ENCODE results near the gene ITGA6.

The ITGA6 gene

DNA sequence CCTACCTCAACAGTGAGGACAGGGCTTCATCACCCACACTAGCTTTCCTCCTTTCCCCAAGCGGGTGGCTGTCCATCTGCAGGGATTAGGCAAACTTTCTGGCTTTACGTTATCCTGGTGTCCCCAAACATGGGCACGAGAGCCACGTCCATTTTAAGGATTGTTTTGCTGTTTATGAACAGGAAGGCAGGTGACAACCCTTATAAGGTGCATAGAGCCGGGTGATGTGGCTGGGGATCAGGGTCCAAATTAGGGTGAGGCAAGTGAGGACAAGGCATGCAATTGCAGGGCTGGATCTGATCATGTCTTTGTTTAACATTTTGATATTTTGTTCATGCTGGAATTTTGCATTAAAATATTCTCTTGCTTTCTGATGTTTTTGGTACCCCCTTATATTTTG is 27.6 kb upstream of the ITGA6 start:
- Histone ChIP-seq H3K27ac (ENCODE audit: low read depth, low read length) (no peak overlapping the region), H3K9ac (ENCODE audit: low read depth in 1 of 2, low read length in 2 of 2) (no peak overlapping the region), H3K27me3 (ENCODE audit: control insufficient read depth in 1 of 2, insufficient read depth in 2 of 2, low read length in 2 of 2) (no peaks in the 10 kb centered on the region), H3K4me1 (ENCODE audit: control insufficient read depth in 1 of 2, insufficient read depth in 2 of 2, low read length in 2 of 2) (peaks cover 5 to 10% of the 10 kb centered on the region in 2 donors), H3K9me3 (ENCODE audit: control insufficient read depth in 1 of 2, low read length in 2 of 2) (no peaks in the 10 kb centered on the region), H3K4me3 (ENCODE audit: low read depth in 1 of 2, low read length in 2 of 2) (no peak overlapping the region), H3K36me3 (ENCODE audit: control insufficient read depth in 1 of 2, insufficient read depth in 2 of 2, low read length in 2 of 2) (no peaks in the 10 kb centered on the region)

DNA sequence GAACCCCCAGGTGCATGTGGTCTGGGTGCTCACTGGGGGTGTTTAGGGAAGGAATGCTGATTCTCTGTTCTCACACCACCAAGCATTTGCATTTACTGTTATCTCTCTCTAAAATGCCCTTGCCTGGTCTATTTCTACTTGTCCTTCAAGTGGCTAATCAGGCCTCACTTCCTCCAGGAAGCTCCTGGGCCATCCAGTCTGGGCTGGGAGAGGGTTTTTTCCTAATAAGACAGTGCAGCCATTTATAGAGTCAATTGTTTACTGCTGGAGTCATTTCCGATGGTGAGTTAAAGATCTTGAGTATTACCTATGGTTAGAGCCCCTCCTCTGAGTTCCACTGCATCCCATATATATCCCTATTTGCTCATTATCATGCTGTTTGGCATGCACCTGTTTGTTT is 25.2 kb upstream of the ITGA6 start:
- no peak overlapping the region for H3K4me3 ChIP-seq (ENCODE audit: low read depth in 1 of 2, low read length in 2 of 2)
- H3K36me3 ChIP-seq (ENCODE audit: control insufficient read depth in 1 of 2, insufficient read depth in 2 of 2, low read length in 2 of 2) = no peaks in the 10 kb centered on the region
- H3K27ac ChIP-seq (ENCODE audit: low read depth, low read length) = no peak overlapping the region
- no peaks in the 10 kb centered on the region for H3K9me3 ChIP-seq (ENCODE audit: control insufficient read depth in 1 of 2, low read length in 2 of 2)
- H3K27me3 ChIP-seq (ENCODE audit: control insufficient read depth in 1 of 2, insufficient read depth in 2 of 2, low read length in 2 of 2) = no peaks in the 10 kb centered on the region
- peaks cover 5 to 10% of the 10 kb centered on the region in 2 donors for H3K4me1 ChIP-seq (ENCODE audit: control insufficient read depth in 1 of 2, insufficient read depth in 2 of 2, low read length in 2 of 2)
- H3K9ac ChIP-seq (ENCODE audit: low read depth in 1 of 2, low read length in 2 of 2) = no peak overlapping the region

DNA sequence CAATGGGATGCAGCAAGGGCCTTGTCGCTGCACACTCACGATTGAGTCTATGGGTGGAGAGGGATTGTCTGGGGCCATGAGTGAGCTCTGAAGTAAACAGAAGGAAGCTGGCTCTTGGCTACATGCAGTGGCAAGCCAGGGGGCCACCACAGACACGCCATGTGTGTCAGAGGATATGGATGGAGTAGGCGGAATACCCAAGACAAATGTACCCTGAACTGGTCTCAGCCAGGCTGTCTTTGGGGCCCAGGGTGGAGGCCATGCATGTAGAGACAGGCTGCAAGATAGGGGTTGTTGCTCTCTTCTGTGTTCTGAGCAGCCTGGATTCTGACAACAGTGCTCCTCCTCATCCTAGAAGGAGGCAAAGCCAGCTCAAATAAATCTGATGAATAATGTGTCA is 24.0 kb upstream of the ITGA6 start:
- Histone ChIP-seq H3K9ac (ENCODE audit: low read depth in 1 of 2, low read length in 2 of 2) (no peak overlapping the region), H3K27ac (ENCODE audit: low read depth, low read length) (no peak overlapping the region), H3K4me1 (ENCODE audit: control insufficient read depth in 1 of 2, insufficient read depth in 2 of 2, low read length in 2 of 2) (peaks cover 5 to 11% of the 10 kb centered on the region in 2 donors), H3K27me3 (ENCODE audit: control insufficient read depth in 1 of 2, insufficient read depth in 2 of 2, low read length in 2 of 2) (no peaks in the 10 kb centered on the region), H3K36me3 (ENCODE audit: control insufficient read depth in 1 of 2, insufficient read depth in 2 of 2, low read length in 2 of 2) (no peaks in the 10 kb centered on the region), H3K9me3 (ENCODE audit: control insufficient read depth in 1 of 2, low read length in 2 of 2) (no peaks in the 10 kb centered on the region), H3K4me3 (ENCODE audit: low read depth in 1 of 2, low read length in 2 of 2) (no peak overlapping the region)

DNA sequence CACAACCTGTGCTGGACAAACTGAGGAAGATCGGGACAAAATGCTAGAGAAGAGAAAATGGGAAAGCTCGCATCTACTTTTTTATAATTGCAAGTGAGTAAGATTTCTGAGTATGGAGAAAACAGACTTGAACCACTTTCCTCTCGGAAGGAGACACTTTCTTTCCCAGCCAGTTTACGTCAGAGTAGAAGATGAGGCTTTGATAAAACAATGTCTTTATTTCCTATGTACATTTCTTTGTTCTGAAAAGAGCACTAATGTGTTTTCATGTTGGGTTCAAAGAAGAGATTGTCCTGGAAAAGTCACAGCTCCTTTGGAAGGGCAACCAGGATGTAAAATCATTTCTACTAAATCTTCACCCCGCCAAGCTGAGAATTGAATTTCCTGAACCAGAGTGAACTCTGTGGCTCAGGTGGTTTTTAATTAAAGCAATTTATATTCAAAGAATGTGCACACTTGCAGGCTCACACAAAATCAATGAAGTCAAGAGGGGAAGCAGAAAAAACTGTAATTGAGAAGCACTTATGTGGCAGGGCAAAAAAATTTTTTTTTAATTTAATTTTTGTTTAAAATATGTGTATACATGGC is 23.4 kb upstream of the ITGA6 start:
- Histone ChIP-seq H3K9me3 (ENCODE audit: control insufficient read depth in 1 of 2, low read length in 2 of 2) (no peaks in the 10 kb centered on the region), H3K4me3 (ENCODE audit: low read depth in 1 of 2, low read length in 2 of 2) (no peak overlapping the region), H3K27ac (ENCODE audit: low read depth, low read length) (no peak overlapping the region), H3K4me1 (ENCODE audit: control insufficient read depth in 1 of 2, insufficient read depth in 2 of 2, low read length in 2 of 2) (peaks cover 5 to 15% of the 10 kb centered on the region in 2 donors), H3K36me3 (ENCODE audit: control insufficient read depth in 1 of 2, insufficient read depth in 2 of 2, low read length in 2 of 2) (no peaks in the 10 kb centered on the region), H3K9ac (ENCODE audit: low read depth in 1 of 2, low read length in 2 of 2) (no peak overlapping the region), H3K27me3 (ENCODE audit: control insufficient read depth in 1 of 2, insufficient read depth in 2 of 2, low read length in 2 of 2) (no peaks in the 10 kb centered on the region)

DNA sequence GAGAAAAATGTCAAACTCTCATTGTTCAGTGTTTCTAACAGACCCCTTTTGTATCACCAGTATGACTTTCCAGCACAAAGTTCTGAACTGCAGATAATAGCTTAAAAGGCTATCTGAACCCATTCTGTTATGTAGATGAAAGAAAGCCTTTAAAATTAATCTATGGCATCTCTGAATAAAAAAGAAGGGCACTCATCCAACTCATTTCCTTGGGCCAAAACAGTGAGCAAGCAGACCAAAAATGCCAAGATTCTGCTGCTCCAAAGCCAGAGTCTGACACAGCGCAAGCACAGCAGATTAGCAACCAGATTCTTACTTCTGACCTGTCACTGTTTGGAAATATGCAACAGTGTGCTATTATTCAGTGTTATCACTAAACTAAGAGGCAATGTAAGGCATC is 22.6 kb upstream of the ITGA6 start:
- H3K4me1 ChIP-seq (ENCODE audit: control insufficient read depth in 1 of 2, insufficient read depth in 2 of 2, low read length in 2 of 2) = peaks cover 5 to 15% of the 10 kb centered on the region in 2 donors
- H3K27me3 ChIP-seq (ENCODE audit: control insufficient read depth in 1 of 2, insufficient read depth in 2 of 2, low read length in 2 of 2) = no peaks in the 10 kb centered on the region
- no peak overlapping the region for H3K27ac ChIP-seq (ENCODE audit: low read depth, low read length)
- H3K36me3 ChIP-seq (ENCODE audit: control insufficient read depth in 1 of 2, insufficient read depth in 2 of 2, low read length in 2 of 2) = no peaks in the 10 kb centered on the region
- no peaks in the 10 kb centered on the region for H3K9me3 ChIP-seq (ENCODE audit: control insufficient read depth in 1 of 2, low read length in 2 of 2)
- H3K4me3 ChIP-seq (ENCODE audit: low read depth in 1 of 2, low read length in 2 of 2) = no peak overlapping the region
- no peak overlapping the region for H3K9ac ChIP-seq (ENCODE audit: low read depth in 1 of 2, low read length in 2 of 2)

DNA sequence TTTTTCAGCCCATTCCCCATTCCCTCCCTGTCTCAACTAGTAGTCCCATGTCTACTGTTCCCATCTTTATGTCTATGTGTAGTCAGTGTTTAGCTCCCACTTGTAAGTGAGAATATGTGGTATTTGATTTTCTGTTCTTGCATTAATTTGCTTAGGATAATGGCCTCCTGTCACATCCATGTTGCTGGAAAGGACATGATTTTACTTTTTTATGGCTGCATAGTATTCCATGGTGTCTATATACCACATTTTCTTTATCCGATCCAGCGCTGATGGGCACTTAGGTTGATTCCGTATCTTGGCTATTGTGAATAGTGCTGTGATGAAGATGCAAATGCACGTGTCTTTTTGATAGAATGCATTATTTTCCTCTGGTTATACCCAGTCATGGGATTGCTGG is 21.7 kb upstream of the ITGA6 start:
- Histone ChIP-seq H3K4me3 (ENCODE audit: low read depth in 1 of 2, low read length in 2 of 2) (no peak overlapping the region), H3K9ac (ENCODE audit: low read depth in 1 of 2, low read length in 2 of 2) (no peak overlapping the region), H3K4me1 (ENCODE audit: control insufficient read depth in 1 of 2, insufficient read depth in 2 of 2, low read length in 2 of 2) (peaks cover 5 to 9% of the 10 kb centered on the region in 2 donors), H3K27me3 (ENCODE audit: control insufficient read depth in 1 of 2, insufficient read depth in 2 of 2, low read length in 2 of 2) (no peaks in the 10 kb centered on the region), H3K9me3 (ENCODE audit: control insufficient read depth in 1 of 2, low read length in 2 of 2) (no peaks in the 10 kb centered on the region), H3K27ac (ENCODE audit: low read depth, low read length) (no peak overlapping the region), H3K36me3 (ENCODE audit: control insufficient read depth in 1 of 2, insufficient read depth in 2 of 2, low read length in 2 of 2) (no peaks in the 10 kb centered on the region)

DNA sequence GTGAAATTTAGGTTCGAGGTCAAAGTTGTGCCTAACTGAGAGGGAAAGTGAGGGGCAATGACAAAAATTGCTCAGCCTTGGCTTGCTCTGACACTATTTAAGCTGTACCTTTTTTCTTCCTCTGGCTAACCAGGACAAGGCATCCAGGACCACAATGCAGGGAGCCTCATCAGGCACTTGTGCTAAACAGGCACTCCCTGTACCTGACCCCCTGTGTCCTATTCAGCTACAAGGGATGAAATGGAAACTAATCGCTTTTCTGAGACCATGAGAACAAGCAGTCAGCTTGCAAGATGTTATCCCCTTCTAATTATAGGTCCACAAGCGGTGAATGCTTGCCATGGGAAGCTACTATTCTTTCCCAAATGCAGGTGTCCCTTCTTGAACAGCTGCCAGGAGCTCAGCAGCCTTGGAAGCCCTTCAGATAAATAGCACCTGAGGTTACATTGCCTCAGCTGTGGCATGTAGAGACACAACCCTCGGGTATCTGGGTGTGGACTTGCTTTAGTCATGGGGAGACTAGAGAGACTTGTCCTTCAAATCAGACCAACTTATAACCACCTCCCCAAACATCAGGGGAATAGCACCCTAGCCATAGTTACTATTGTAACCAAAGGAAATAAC is 19.1 kb upstream of the ITGA6 start:
- Histone ChIP-seq H3K27ac (ENCODE audit: low read depth, low read length) (no peak overlapping the region), H3K4me3 (ENCODE audit: low read depth in 1 of 2, low read length in 2 of 2) (no peak overlapping the region), H3K9ac (ENCODE audit: low read depth in 1 of 2, low read length in 2 of 2) (no peak overlapping the region), H3K4me1 (ENCODE audit: control insufficient read depth in 1 of 2, insufficient read depth in 2 of 2, low read length in 2 of 2) (peaks cover 5 to 9% of the 10 kb centered on the region in 2 donors), H3K27me3 (ENCODE audit: control insufficient read depth in 1 of 2, insufficient read depth in 2 of 2, low read length in 2 of 2) (no peaks in the 10 kb centered on the region), H3K9me3 (ENCODE audit: control insufficient read depth in 1 of 2, low read length in 2 of 2) (no peaks in the 10 kb centered on the region), H3K36me3 (ENCODE audit: control insufficient read depth in 1 of 2, insufficient read depth in 2 of 2, low read length in 2 of 2) (no peaks in the 10 kb centered on the region)

DNA sequence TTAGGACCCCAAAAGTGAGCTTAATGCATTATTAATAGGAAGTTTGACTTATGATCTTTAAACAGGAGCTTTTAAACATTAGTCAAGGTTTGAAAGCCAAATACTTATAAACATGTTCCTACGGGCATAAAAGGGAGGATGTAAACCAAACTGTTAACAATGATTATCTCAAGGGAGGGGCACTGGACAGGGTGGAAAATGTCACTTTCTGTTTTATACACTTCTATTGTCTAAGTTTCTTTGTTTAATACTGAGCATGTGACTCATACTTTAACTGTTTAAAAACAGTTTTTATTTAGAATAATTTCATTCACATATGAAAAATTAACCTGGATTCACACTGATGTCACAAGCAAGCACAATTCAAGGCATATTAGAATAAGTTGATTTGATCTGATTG is 18.3 kb upstream of the ITGA6 start:
- Histone ChIP-seq H3K9me3 (ENCODE audit: control insufficient read depth in 1 of 2, low read length in 2 of 2) (no peaks in the 10 kb centered on the region), H3K4me3 (ENCODE audit: low read depth in 1 of 2, low read length in 2 of 2) (no peak overlapping the region), H3K9ac (ENCODE audit: low read depth in 1 of 2, low read length in 2 of 2) (no peak overlapping the region), H3K4me1 (ENCODE audit: control insufficient read depth in 1 of 2, insufficient read depth in 2 of 2, low read length in 2 of 2) (peaks cover 5 to 9% of the 10 kb centered on the region in 2 donors), H3K36me3 (ENCODE audit: control insufficient read depth in 1 of 2, insufficient read depth in 2 of 2, low read length in 2 of 2) (no peaks in the 10 kb centered on the region), H3K27me3 (ENCODE audit: control insufficient read depth in 1 of 2, insufficient read depth in 2 of 2, low read length in 2 of 2) (no peaks in the 10 kb centered on the region), H3K27ac (ENCODE audit: low read depth, low read length) (no peak overlapping the region)

DNA sequence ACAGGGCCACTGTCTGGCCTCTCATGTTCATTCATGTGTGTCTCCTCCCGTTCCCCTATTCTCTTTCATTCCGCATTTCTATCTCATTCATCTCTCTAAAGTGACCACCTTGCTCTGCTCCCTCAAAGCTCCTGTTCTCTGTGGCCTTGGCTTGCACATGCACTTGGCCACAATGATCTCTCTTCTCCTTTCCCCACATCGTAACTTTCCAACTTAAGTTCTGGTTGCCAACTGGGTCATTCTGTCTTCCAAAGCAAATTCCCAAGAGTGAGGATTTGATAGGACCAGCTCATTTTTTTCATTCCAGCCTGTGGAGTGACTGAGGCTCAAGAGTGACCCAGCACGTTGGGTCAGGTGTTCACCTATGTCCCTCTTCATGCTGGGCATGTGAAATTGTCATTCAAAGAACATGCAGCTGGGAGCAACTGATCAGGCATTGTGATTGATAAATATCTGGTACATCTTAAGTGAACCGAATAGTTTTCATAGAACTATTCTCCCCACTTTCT is 14.3 kb upstream of the ITGA6 start:
- Histone ChIP-seq H3K9me3 (ENCODE audit: control insufficient read depth in 1 of 2, low read length in 2 of 2) (no peaks in the 10 kb centered on the region), H3K4me3 (ENCODE audit: low read depth in 1 of 2, low read length in 2 of 2) (no peak overlapping the region), H3K36me3 (ENCODE audit: control insufficient read depth in 1 of 2, insufficient read depth in 2 of 2, low read length in 2 of 2) (no peaks in the 10 kb centered on the region), H3K9ac (ENCODE audit: low read depth in 1 of 2, low read length in 2 of 2) (no peak overlapping the region), H3K4me1 (ENCODE audit: control insufficient read depth in 1 of 2, insufficient read depth in 2 of 2, low read length in 2 of 2) (peaks cover 5 to 18% of the 10 kb centered on the region in 2 donors), H3K27me3 (ENCODE audit: control insufficient read depth in 1 of 2, insufficient read depth in 2 of 2, low read length in 2 of 2) (no peaks in the 10 kb centered on the region), H3K27ac (ENCODE audit: low read depth, low read length) (no peak overlapping the region)

DNA sequence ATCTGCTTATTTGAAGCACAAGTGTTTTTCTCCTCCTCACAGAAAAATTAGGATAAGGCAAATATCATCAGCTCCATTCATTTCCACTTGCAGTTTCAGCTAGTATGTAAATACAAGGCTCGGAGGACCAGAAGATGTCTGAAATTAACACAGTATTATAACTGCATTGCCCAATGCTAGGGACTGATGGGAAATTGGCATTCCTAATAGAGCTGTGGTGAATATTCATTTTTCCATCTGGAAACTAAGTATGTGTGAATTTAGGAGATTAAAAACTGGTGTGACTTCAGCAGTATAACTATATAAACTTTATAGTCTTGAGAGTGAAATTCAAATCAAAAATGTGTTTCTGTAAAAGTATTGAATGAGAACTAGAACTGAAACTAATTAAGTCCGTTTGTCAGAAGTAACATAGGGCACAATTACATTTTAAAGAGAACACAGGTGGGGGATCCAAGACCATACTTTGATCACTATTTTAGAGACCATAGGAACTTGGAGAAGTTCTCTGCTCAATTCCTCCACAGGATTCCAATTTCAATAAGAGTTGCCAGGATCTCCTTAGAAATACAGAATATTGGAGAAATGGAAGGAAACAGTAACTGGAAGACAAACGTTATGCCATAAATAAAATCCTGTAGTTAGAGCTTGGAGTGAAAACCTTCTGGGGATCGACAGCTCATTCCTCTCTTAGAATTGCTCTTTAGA is 12.1 kb upstream of the ITGA6 start:
- Histone ChIP-seq H3K27ac (ENCODE audit: low read depth, low read length) (no peak overlapping the region), H3K27me3 (ENCODE audit: control insufficient read depth in 1 of 2, insufficient read depth in 2 of 2, low read length in 2 of 2) (no peaks in the 10 kb centered on the region), H3K36me3 (ENCODE audit: control insufficient read depth in 1 of 2, insufficient read depth in 2 of 2, low read length in 2 of 2) (no peaks in the 10 kb centered on the region), H3K4me1 (ENCODE audit: control insufficient read depth in 1 of 2, insufficient read depth in 2 of 2, low read length in 2 of 2) (peaks cover 0 to 9% of the 10 kb centered on the region in 2 donors), H3K9me3 (ENCODE audit: control insufficient read depth in 1 of 2, low read length in 2 of 2) (no peaks in the 10 kb centered on the region), H3K9ac (ENCODE audit: low read depth in 1 of 2, low read length in 2 of 2) (no peak overlapping the region), H3K4me3 (ENCODE audit: low read depth in 1 of 2, low read length in 2 of 2) (no peak overlapping the region)

Measured in duodenal mucosa (tissue), 2 donors.